H1 (cell line): ENCODE measurements around the gene TAF3. TPM values are rescaled to one million over a fixed set of nuclear protein-coding genes. Genes with fewer than 3 reads are reported as not detected.

Experiments
- ATF2 ChIP-seq: IDR thresholded peaks from 2 replicates; pipeline ENCODE4 v1.6.1; 2012; ENCODE audit warnings: low read length, inconsistent platforms
- CHD7 ChIP-seq: fragments of 300-600 bp; sonication (generic); IDR thresholded peaks from 2 replicates; pipeline ENCODE4 v1.7.1; 2012; ENCODE audit warnings: low read length, moderate library complexity, mild to moderate bottlenecking, inconsistent platforms; ENCODE audit not compliant: insufficient replicate concordance
- EGR1 ChIP-seq: IDR thresholded peaks from 2 replicates; pipeline ENCODE4 v1.6.1; 2011; ENCODE audit warnings: low read depth, low read length, borderline replicate concordance
- EP300 ChIP-seq, 2 experiments: IDR thresholded peaks; 1 replicate in 1 of 2; 2 replicates in 1 of 2; pipeline ENCODE4 v1.6.1; 2011 to 2012; ENCODE audit warnings: low read depth in 2 of 2, low read length in 2 of 2, mild to moderate bottlenecking in 2 of 2, borderline replicate concordance in 1 of 2, inconsistent platforms in 1 of 2, moderate library complexity in 1 of 2
- GTF2F1 ChIP-seq: IDR thresholded peaks from 2 replicates; pipeline ENCODE4 v1.6.1; 2012; ENCODE audit warnings: low read depth, low read length, improper control_type of control experiment, borderline replicate concordance
- JUND ChIP-seq: IDR thresholded peaks from 2 replicates; pipeline ENCODE4 v1.6.1; 2011; ENCODE audit warnings: mild to moderate bottlenecking, improper control_type of control experiment, low read length
- TEAD4 ChIP-seq: IDR thresholded peaks from 2 replicates; pipeline ENCODE4 v1.6.1; 2012; ENCODE audit warnings: low read depth, low read length, inconsistent platforms, mixed read lengths
- polyA plus RNA-seq, 7 experiments: library from polyadenylated mRNA; depleted of rRNA in 3 of 7; stranded (reverse) in 5 of 7; unstranded in 2 of 7; fragments of >200 nt in 5 of 7; fragments of 200-250 nt in 2 of 7; gene quantifications; 1 replicate in 5 of 7; 2 replicates in 1 of 7; 4 replicates in 1 of 7; pipeline versions ENCODE4 v1.2.1 to v1.2.3, GENCODE V29; 2011 to 2013; ENCODE audit warnings: missing spikeins in 2 of 7, mixed read lengths in 2 of 7
- total RNA-seq: library from RNA; stranded (reverse); fragmentation: NEBNext Ultra II Directional; extraction: Animal tissue kit (Norgen Biotek cat#: 25700); gene quantifications from 2 replicates; pipeline ENCODE4 v1.2.1, GENCODE V29; 2021

The TAF3 gene
- total and polyA plus RNA-seq, 2 of the 8 experiments (the other 6 are each of a cell fraction or from before 2014, with no cell fraction given), result 1.5 to 11.2 TPM

GRCh38 chr10:8042721-8043568 is 224.6 kb downstream of the TAF3 start (continued):
- no peak for TF ChIP-seq EP300 (IDR thresholded peaks at IDR 0.05; ENCODE audit: borderline replicate concordance in 1 of 2, low read depth in 2 of 2, low read length in 2 of 2)
- no peak for TF ChIP-seq CHD7
- 0 out of 2 replicates have a peak, but pooled peaks have one; percentile 26 for TF ChIP-seq EGR1
- no peak for TF ChIP-seq TEAD4
- TF ChIP-seq GTF2F1, result no peak
- TF ChIP-seq ATF2, result no peak
- no peak for TF ChIP-seq JUND
